GM21381 (cell line): Measurements from ENCODE around the gene ZNF620.
"Not testable (repeated sequence)": the region's sequence is repeated elsewhere in the genome, so short reads cannot be mapped to it uniquely, and the experiment has no call there.

Experiments
- ATAC-seq: cut with Tn5 transposase; IDR thresholded peaks from one replicate; pipeline ENCODE4 v1.9.1; 2021; ENCODE audit warnings: mild to moderate bottlenecking, moderate library complexity; ENCODE audit not compliant: unreplicated experiment

The ZNF620 gene

GRCh38 chr3:40505599-40506462, at the start of gene ZNF620:
TSS of gene ZNF620 (plus strand) at chr3:40506039. CDS start at chr3:40506353, 314 bp downstream.
- ATAC-seq: peak; percentile 79

- ATAC-seq: no peak
Observed at GRCh38 chr3:40456279-40456939, 49.4 kb upstream of the ZNF620 start.

- ATAC-seq: peak; percentile 59
Observed at GRCh38 chr3:40456940-40457823, 48.7 kb upstream of the ZNF620 start, which contains the start of gene RPL14. TSS of gene RPL14 (plus strand) at chr3:40457339. CDS start at chr3:40457472, 133 bp downstream.

GRCh38 chr3:40458473-40458872, 47.4 kb upstream of the ZNF620 start:
- ATAC-seq: no peak

- not testable (repeated sequence) for ATAC-seq
Observed at GRCh38 chr3:40460481-40460880, 45.4 kb upstream of the ZNF620 start.

- no peak for ATAC-seq
Observed at GRCh38 chr3:40461161-40461560, 44.7 kb upstream of the ZNF620 start.

GRCh38 chr3:40462838-40463237, 43.0 kb upstream of the ZNF620 start:
- ATAC-seq: not testable (repeated sequence)

- no peak for ATAC-seq
Observed at GRCh38 chr3:40463579-40463978, 42.3 kb upstream of the ZNF620 start.

- ATAC-seq: no peak
Observed at GRCh38 chr3:40464339-40465110, 41.3 kb upstream of the ZNF620 start.

GRCh38 chr3:40465111-40465407, 40.8 kb upstream of the ZNF620 start:
- ATAC-seq: no peak

GRCh38 chr3:40465456-40465855, 40.4 kb upstream of the ZNF620 start:
- no peak for ATAC-seq

GRCh38 chr3:40468018-40468417, 37.8 kb upstream of the ZNF620 start:
- no peak for ATAC-seq

- no peak for ATAC-seq
Observed at GRCh38 chr3:40470701-40471100, 35.1 kb upstream of the ZNF620 start.

- ATAC-seq: peak; percentile 80
Observed at GRCh38 chr3:40476478-40477470, 29.1 kb upstream of the ZNF620 start, which contains the start of gene ZNF619. TSS of gene ZNF619 (plus strand) at chr3:40477122. CDS start at chr3:40477980, 858 bp downstream.

GRCh38 chr3:40477666-40478065, 28.2 kb upstream of the ZNF620 start:
- ATAC-seq: no peak

GRCh38 chr3:40487172-40487571, 18.7 kb upstream of the ZNF620 start:
- no peak for ATAC-seq

- no peak for ATAC-seq
Observed at GRCh38 chr3:40490916-40491315, 14.9 kb upstream of the ZNF620 start.

- no peak for ATAC-seq
Observed at GRCh38 chr3:40494698-40495097, 11.1 kb upstream of the ZNF620 start.

GRCh38 chr3:40497288-40497687, 8.6 kb upstream of the ZNF620 start:
- ATAC-seq: no peak
